NAMALWA (cell line): ENCODE measurements around the gene SLC22A15.
"Not testable (repeated sequence)": the region's sequence is repeated elsewhere in the genome, so short reads cannot be mapped to it uniquely, and the experiment has no call there.

Experiments
- DNase-seq: peaks from one replicate; pipeline ENCODE4 v3.0.0-alpha.2; 2015; ENCODE audit warnings: low spot score

Gene SLC22A15

DNA sequence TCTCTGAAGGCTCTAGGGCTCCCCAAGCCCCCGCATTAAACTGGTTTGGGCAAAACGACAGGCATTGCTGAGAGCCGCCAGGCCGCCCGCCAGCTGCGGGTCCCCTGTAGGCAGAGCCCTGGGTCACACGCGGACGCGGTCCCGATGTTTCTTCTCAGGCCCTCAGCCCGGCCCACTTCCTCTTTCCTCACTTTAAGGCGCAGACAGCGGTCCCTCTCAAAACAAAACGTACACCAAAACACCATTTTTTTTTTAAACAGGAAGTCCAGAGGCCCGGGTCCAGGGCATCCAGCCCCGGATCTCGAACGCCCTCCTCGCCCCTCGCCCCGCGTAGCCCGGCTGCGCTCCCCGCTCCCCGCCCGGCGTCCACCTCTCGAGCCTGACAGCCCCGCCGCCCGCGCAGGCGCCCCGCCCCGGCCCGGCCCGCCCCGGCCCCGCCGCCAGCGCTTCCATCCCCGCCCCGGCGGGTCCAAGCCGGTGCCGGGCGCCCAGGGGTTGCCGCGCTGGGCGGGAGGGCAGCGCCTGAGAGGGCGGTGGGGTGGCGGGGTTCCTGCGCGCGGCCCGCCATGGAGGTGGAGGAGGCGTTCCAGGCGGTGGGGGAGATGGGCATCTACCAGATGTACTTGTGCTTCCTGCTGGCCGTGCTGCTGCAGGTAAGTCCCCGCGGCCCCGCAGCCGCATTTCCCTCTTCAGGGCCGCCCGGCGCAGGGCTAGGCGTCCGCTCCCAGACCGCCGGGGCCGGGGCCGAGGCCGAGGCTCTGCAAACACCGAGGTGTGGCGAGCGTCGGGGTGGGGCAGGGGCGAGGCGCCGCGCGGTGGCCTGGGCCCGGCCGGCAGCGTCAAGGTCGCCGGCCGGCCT lies at the start of gene SLC22A15:
TSS of gene SLC22A15 (plus strand) at position 452 of the 859 bp plus-strand sequence. CDS start at position 567, 115 bp downstream.
- no peak for DNase-seq

DNA sequence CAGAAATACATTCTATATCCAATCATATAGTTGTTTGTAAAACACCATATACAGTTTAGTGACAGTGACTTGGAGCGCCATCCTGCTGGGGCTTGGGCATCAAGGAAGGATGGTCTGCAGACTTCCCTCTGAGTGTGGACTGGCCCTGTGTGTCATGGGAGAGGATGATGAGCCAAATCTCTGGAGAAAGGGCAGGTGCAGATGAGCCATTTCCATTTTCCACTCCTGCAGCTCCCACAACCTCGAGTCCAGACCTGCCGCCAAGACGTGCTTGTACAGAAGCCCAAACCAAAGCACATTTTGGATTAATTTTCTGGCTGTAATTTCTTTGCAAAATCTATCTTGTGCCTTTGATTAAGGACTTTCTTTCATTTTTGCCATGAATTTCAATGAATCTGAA lies 48.3 kb upstream of the SLC22A15 start:
- DNase-seq: no peak

DNA sequence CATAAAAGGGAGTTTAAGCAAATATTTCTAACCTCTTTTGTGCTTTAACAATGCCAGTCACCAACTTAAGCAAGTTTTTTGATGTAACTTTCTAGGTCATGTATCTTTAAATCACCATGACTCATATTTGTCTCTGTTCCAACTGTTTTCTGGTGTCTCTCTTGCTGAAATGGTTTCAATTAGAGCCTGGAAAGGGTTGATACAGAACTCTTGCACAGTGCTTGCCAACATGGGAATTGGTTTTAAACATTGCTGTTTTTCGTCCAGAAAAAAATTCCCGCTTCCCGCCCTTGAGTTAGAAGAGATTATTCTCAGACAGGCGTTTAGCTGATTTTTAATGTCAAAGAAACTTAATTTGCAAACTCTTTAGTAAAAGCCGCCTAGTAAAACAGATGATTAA lies 46.4 kb upstream of the SLC22A15 start:
- no peak for DNase-seq

GRCh38 chr1:115933625-115934024 lies 42.7 kb upstream of the SLC22A15 start:
- no peak for DNase-seq

GRCh38 chr1:115939455-115939854 lies 36.9 kb upstream of the SLC22A15 start:
- DNase-seq: no peak

DNA sequence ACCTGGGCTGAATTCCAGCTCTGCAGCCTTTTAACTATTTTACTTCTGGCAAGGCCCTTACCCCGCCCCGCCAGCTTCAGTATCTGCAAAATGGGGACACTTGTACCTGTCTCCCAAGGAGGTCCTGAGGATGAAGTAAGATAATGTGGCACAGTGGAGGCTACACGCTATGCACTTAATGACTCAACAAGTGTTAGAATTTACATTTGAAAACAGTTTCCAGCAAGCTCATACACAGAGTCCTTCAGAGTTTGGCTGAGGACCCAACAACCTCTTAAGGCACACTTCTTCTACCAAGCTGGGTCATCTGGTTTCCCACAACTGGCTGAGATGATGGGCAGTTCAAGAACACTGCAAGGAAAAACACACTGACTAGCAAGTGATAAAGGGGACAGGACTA lies 30.2 kb upstream of the SLC22A15 start:
- no peak for DNase-seq

- no peak for DNase-seq
Measured at GRCh38 chr1:115949156-115949555, 27.2 kb upstream of the SLC22A15 start.

DNA sequence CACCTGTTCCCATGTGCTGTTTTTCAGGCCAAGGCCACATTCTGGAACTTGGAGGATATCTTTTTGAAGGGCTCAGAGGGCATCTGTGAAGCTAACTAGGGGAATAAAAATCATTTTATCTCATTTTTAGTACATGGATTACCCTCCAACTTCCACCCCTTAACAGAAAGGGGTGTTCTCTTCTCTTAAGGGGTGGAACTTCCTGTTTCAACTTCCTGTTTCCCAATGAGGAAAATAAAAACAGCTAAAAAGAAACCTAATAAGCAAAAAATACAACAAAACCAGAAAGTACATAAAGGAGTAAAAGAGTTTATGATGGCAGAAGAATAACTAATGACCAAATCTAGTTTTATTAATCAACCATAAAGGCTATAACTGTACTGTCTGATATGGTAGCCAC lies 24.8 kb upstream of the SLC22A15 start:
- DNase-seq: no peak

GRCh38 chr1:115952547-115952946 lies 23.8 kb upstream of the SLC22A15 start:
- DNase-seq: no peak

- no peak for DNase-seq
Measured at GRCh38 chr1:115953180-115953579, 23.1 kb upstream of the SLC22A15 start.

DNA sequence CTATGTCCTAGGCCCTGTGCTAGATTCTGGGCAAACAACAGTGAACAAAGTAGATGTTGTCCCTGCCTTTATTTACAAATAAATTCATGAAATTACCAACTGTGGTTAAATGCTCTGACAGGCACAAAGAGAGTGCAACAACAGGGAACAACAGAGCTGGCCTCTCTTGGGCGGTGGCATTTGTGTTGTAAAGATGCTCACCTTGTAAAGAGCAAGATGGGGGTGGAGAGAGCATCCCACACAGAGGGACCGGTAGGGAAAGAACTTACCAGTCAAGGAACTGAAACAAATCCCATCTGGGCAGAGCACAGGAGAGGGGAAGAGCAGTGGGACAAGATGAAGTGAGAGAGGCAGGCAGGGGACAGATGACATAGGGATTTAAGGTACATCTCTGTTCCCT lies 21.6 kb upstream of the SLC22A15 start:
- no peak for DNase-seq

DNA sequence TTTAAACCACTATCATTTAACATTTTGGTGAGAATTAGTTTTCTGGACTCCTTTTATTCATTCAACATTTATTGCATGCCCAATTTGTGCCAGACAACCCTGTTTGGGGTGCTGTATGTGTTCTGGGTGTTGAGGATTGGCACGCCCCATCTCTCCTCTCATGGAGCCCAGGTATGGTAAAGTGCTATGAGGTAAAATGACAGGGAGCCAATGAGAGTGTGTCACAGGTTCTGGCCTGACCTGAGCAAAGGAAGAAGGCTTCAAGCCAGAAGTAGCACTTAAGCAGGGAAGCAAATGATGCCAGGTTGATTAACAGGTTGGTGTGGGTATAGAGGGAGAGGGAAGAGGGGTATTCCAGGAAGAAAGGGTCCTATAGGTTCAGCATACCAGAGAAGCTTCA lies 21.1 kb upstream of the SLC22A15 start:
- no peak for DNase-seq

DNA sequence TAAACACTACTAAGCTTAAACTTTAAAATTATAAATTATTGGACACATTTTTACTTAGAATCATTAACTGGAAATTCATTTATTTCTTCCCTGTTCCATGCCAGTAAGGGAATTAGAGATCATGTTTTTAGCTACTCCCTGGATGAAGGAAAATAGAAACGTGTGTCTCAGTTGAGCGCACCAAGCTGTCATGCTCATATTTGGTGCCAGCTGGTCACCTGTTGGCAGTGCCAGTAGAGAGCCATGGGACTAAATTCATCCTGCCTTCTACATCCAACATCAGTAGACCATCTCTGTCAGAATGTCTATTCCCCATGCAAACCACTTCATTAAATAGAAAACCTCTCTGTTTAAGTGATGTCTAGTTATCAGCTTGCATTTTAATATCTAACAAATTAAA lies 17.4 kb upstream of the SLC22A15 start:
- no peak for DNase-seq

DNA sequence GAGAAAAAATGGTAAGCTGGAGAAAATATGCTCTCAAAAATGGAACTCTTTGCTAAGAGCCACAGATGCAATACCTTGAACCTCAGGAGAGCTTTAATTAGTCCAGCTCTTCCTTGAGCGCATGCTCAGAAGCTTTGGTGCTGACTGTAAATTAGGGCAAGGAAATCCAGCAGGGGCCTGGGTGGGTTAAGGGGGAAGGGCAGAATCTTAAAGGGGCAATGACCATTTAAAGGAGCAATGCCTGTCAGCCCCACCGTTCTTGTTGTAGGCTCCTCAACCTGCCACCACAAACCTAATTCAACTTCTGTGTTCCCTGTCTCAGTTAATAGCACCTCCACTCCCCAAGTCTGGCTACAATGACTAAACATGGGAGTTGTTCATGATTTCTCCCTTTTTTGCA lies 6.8 kb upstream of the SLC22A15 start:
- DNase-seq: peak; percentile 52

GRCh38 chr1:115971778-115972177 lies 4.5 kb upstream of the SLC22A15 start:
- not testable (repeated sequence) for DNase-seq

DNA sequence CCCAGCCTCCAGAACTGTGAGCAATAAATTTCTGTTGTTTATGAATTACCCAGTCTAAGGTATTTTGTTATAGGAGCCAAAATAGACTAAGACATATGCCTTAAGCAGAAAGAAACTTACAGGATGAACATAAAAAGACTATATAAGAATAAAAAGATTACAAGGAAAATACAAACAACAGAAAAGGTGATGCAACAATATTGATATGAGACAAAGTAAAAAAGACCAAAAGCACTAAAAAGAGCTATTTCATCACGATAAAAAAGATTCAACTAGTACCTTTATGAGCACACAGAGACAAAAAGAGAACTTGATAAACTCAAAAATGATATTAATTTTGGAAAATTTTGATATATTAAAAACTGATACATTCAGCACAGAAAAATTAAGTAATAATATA lies 3.2 kb upstream of the SLC22A15 start:
- no peak for DNase-seq

DNA sequence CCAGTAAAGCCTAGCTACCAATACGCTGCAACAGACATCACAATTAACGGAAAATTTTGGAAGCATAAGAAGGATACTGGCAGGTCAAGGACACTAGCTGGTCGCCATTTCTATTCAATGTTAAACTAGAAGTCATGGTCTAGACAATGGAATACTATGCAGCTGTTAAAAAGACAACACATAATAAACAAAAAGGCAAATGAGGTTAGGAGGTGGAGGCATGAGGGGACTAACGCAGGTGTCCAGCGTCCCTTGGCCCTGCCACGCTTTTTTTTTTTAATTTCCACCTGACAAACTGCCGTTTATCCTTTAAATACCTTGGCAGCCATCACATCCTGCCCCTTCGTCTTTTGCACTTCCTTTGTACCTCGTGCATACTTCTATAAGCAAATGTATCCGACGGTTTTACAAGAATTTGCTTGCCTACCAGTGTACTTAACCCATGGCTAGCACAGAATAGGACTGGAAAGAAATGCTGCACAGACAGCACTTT lies 698 bp upstream of the SLC22A15 start:
- no peak for DNase-seq

DNA sequence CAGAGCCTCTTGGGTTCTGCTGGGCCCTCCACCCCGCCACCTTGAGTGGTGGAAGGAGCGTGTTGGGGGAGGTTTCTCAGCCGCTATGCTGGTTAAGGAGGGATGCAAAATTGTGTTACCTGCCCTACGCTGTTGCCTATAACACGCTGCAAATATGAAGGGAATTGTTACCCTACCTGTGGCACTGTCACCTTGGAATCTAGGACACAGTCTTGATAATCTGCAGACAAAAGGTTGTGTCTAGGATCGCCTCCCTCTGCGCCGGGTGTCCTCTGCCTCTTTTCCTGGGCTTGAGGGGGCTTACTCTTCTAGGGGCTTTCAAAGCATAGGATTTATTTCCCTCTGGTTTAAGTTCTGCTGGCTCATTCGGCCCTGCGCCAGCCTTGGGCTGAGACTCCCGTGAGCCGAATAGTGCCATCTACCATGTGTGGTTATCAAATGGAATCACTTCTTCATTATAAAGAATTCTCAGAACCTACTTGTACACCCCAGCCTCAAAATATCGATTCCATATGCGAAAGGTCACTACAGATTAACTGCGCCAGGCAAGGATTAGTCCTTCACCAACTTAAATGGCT lies 697 bp downstream of the SLC22A15 start:
- DNase-seq: no peak

- DNase-seq: no peak
Measured at GRCh38 chr1:115977499-115978258, 1.4 kb downstream of the SLC22A15 start.

DNA sequence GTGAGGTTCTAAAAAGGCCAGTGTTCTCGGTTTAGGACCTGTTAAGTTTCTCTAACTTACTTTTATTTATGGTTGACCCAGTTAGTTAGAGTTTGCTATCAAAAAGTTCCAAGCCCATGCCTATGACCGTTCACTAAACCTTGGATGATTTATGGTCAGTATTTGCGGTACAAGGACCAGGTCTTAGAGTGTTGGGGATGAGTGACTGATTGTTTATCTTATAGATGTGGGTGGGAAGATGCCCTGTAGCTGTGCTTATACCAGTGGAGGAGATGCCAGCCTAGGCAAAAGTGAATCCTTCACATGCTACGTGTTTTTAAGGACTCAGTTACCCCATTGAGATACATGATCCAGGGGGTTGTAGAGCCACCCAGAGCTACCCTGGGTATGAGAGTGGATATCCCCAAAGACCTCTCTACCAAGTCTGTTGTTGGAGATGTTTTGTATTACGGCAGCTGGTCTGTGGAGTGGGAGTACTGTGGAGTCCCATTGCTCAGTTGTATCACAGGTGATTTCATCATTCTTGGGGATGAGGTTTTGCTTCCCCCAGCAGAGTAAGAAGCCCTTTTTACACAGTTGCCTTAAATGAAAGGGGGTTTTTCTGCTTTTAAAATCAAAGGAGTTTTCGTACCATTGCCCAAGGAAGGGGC lies 2.1 kb downstream of the SLC22A15 start:
- DNase-seq: no peak

DNA sequence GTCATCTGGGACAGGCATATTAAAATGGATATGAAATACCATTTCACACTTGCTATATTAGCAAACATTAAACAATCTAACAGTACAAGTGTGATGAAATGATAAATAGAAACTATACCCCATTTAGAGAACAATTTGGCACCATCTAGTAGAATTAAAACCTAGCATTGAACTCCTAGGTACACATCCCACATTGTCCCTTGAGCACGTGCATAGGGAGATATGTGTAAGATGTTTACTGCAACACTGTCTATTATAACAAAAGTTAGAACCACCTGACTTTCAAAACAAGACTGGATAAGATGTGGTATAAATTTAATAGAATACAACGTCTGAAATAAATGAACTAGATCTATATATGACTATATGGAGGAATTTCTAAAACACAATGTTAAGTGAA lies 3.8 kb downstream of the SLC22A15 start:
- no peak for DNase-seq
